Activated CD4-positive, alpha-beta T cell treated with anti-CD3 and anti-CD28 coated beads for 48 hours (primary cell): ENCODE measurements around the gene SLC34A1.
A peak's percentile ranks its signal among the peaks of the same experiment; 100 is the strongest.

ENCODE experiments used
- DNase-seq: peaks from one replicate; pipeline ENCODE4 v3.0.0-alpha.2; 2020

Gene SLC34A1

DNA sequence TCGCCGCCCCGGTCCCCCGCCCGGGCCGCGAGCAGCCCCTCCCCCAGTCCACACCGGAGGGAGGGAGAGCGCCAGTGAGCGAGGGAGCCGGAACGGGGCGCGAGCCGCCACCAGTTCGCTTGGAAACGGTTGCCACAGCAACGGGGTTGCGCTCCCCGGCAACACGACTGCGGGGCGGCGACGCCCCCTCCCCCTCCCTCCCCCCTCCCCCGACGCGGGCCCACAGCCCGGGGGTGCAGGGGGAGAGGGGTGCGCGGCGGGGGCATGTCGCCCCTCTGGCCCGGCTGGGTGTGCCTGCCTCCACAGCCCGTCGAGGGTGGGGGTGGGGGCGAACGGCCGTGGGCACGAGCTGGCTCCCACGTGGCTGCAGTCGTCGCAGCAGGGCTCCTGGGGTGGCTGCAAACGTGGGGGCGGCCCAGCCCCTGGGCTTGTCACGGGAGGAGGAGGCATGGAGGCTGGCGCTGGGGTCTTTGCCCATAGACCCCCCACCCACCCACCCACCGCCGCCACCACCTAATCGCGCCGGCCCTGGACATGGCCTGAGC lies 62.9 kb downstream of the SLC34A1 start:
- peak; percentile 79 for DNase-seq

- peak; percentile 46 for DNase-seq
Observed at GRCh38 chr5:177447611-177448243, 63.5 kb downstream of the SLC34A1 start.
